GM12891 (cell line): Measurements from ENCODE around the gene LDOC1.
"Not testable (repeated sequence)": the region's sequence is repeated elsewhere in the genome, so short reads cannot be mapped to it uniquely, and the experiment has no call there.

Source experiments
- PAX5 ChIP-seq: IDR thresholded peaks from 2 replicates; pipeline ENCODE4 v1.6.1; 2011; ENCODE audit warnings: low read length, moderate library complexity, mild to moderate bottlenecking; ENCODE audit not compliant: insufficient read depth, severe bottlenecking
- POLR2A ChIP-seq: IDR thresholded peaks from 2 replicates; pipeline ENCODE4 v1.6.1; 2011; ENCODE audit warnings: low read depth, low read length, control low read depth
- POLR2AphosphoS5 ChIP-seq: IDR thresholded peaks from 2 replicates; pipeline ENCODE4 v1.6.1; 2011; ENCODE audit warnings: low read depth, low read length, control low read depth
- POU2F2 ChIP-seq: IDR thresholded peaks from 2 replicates; pipeline ENCODE4 v1.6.1; 2011; ENCODE audit warnings: low read depth, mild to moderate bottlenecking, control low read depth, low read length, moderate library complexity
- SPI1 ChIP-seq: IDR thresholded peaks from 2 replicates; pipeline ENCODE4 v1.6.1; 2011; ENCODE audit warnings: low read depth, low read length, control low read depth
- TAF1 ChIP-seq: IDR thresholded peaks from 2 replicates; pipeline ENCODE4 v1.6.1; 2011; ENCODE audit warnings: low read depth, low read length, control low read depth

- TF ChIP-seq POLR2A, POLR2AphosphoS5, SPI1, PAX5, POU2F2, TAF1: not testable (repeated sequence)
Measured at GRCh38 chrX:141155231-141155630, 21.7 kb downstream of the LDOC1 start.
